ENCODE measurements around the gene DCAF11.

The DCAF11 gene

DNA sequence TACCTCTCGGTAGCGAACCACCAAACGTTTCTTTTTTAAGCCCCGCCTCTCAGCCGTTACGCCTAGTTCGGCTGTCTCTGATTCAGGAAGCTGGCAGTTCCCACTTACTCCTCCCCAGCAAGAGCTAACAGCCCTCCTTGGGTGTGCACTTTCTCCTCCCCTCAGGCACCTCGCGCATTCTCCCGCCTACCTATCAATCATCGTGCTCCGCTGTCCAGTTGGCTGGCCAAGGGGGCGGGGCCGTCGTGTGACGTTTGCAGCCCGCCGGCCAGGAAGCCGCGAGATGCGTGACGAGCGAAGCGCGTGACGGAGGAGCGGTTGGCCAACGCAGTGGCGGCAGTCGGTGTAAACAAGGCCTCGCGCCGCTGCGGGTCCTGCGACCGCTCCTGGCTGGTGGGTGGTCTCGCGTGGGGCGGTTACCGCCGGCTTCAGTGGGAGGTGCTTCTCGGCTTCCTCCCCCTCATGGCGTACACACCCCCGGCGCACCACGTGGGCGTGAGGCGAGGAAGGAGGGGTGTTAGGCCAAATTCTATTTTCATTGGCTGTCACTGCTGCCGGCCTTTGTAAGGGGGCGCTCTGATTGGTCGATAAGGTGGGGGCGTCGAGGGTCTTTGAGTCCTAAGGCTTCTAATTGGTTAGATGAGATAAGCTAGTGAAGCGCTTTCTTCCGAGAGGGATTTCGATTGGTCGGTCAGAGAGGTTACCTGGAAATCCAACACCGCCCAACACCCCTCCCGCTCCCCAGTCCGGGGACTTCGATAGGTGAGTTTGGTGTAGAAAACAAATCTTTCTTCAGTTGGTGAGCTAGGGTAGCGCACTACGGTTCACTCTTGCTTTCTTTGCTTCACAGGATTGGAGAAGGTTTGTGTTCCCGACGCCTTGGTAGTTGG, at the start of gene DCAF11, which contains the start of gene NRL:
Gene DCAF11, plus strand, starts transcription at position 246 of the 890 bp plus-strand sequence. CDS start 818 bp downstream, outside the sequence.
Gene NRL, minus strand, starts transcription at position 418 of the 890 bp plus-strand sequence. CDS start 32,101 bp downstream, outside the sequence.
- no peak for TF ChIP-seq CTCF (conservative IDR thresholded peaks at IDR 0.05)
- no peak for TF ChIP-seq ZFX (IDR thresholded peaks at IDR 0.05)
- peak within 1 kb of the TSS; percentile 97 for H3K27ac ChIP-seq

DNA sequence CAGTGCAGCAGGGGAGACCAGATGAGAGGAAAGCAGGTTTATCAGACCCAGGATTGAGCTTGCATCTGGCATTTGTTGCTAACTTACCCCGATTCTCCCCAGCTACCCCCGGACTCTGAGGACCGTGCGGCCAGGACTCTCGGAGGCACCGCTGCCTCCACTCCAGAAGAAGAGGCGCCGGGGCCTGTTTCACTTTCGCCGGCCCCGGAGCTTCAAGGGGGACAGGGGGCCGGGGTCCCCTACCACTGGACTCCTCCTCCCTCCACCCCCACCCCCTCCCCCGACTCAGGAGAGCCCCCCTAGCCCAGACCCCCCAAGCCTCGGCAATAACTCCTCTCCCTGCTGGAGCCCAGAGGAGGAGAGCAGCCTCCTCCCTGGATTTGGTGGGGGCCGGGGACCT, 49.7 kb upstream of the DCAF11 start:
- no peak overlapping the region for H3K27ac ChIP-seq
- TF ChIP-seq CTCF (conservative IDR thresholded peaks at IDR 0.05), result no peak
- TF ChIP-seq ZFX (IDR thresholded peaks at IDR 0.05), result no peak

GRCh38 chr14:24065408-24065807, 49.2 kb upstream of the DCAF11 start:
- TF ChIP-seq CTCF (conservative IDR thresholded peaks at IDR 0.05), result no peak
- no peak for TF ChIP-seq ZFX (IDR thresholded peaks at IDR 0.05)

GRCh38 chr14:24066496-24067132, 48.0 kb upstream of the DCAF11 start:
- TF ChIP-seq CTCF (conservative IDR thresholded peaks at IDR 0.05) (no peak), ZFX (IDR thresholded peaks at IDR 0.05) (no peak)
- no peak overlapping the region for H3K27ac ChIP-seq

More at GRCh38 chr14:24065408-24065807, 49.2 kb upstream of the DCAF11 start:
- H3K27ac ChIP-seq, result no peak overlapping the region

DNA sequence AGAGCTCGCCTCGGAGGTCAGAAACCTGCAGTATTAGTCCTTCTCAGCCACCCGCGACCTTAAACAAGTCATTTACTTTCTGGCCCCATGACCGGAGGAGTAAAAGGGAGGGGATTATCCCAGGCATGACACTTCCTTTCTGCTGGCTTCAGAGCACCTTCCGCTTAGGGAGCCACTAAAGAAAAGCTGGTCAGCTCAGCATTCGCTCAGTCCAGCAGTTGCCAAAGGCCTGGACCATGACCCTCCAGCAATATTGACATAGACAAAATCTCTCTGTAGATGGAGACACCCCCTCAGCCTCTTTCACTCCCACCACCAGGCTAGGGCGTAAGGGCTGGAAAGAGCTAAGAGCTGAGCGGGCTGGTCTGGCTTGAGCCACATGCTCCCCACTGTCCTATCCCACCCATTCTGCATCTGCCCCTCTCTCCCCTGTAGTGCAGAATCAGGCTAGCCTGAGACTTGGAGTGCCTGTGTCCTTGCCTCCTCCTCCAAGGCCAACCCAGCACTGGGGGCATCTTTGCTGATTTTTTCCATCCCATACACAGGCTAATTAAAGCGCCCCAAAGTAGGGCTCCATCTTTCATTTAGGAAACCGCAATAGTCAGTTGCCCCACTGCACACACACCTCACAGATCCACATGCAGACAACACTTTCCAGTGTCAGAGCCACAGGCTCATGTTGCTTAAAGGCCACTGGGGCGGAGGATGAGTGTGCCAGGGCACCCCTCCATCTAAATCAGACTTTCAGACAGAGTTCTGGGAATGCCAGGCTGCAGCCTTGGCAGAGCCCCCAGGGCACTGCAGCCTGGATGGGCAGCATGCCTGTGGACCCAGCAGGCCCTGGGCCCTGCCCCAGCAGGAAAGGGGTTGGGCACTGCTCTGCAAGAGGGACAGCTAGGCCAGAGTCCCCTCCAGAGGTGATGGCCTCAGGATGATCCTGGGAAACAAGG, 47.2 kb upstream of the DCAF11 start:
- H3K27ac ChIP-seq, result no peak overlapping the region
- no peak for TF ChIP-seq CTCF (conservative IDR thresholded peaks at IDR 0.05)
- TF ChIP-seq ZFX (IDR thresholded peaks at IDR 0.05), result no peak

DNA sequence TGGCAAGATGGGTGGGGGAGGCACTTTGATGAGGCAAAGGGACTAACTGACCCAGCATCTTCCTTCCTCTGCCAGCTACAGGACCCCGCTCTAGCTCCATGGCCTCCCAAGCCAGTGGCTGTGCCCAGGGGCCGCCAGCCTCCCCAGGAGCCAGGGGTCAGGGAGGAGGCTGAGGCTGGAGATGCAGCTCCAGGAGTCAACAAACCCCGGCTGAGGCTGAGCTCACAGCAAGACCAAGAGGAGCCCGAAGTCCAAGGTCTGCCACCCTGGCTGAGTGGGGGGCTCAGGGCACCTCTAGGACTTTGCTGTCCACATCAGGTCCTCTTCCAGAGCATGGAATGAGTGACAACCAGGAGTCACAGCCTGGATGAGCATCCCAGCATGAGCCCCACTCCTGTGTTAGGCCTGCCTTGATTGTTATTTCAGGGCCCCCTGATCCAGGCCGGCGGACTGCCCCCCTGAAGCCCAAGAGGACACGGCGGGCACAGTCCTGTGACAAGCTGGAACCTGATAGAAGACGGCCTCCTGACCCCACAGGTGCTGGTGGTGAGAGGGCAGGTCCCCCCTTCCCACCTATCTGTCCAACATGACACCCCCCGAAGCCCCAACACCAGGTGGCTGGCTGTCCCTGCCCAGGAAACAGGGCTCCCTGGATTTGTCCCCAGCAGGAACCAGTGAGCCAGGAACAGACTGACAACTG, 45.7 kb upstream of the DCAF11 start:
- no peak for TF ChIP-seq ZFX (IDR thresholded peaks at IDR 0.05)
- TF ChIP-seq CTCF (conservative IDR thresholded peaks at IDR 0.05), result no peak
- H3K27ac ChIP-seq, result no peak overlapping the region
